GM11168 (cell line): ENCODE data around the gene TNFRSF8.

Experiments
- in situ Hi-C: fragments of 300-500 bp; cut with MboI; formaldehyde crosslinking; loops from one replicate; pipeline ENCODE4 v1.12.0; 2022; ENCODE audit warnings: low sequenced_read_pairs; ENCODE audit not compliant: unreplicated experiment

The TNFRSF8 gene

GRCh38 chr1:12166834-12167492, 103.9 kb downstream of the TNFRSF8 start, which contains the start of gene TNFRSF1B:
TNFRSF1B (plus strand) TSS chr1:12166991; CDS start chr1:12167092, 101 bp downstream.
- in situ Hi-C loops = no loop called here

GRCh38 chr1:12167493-12168429, 104.7 kb downstream of the TNFRSF8 start:
- in situ Hi-C loops = no loop called here

DNA sequence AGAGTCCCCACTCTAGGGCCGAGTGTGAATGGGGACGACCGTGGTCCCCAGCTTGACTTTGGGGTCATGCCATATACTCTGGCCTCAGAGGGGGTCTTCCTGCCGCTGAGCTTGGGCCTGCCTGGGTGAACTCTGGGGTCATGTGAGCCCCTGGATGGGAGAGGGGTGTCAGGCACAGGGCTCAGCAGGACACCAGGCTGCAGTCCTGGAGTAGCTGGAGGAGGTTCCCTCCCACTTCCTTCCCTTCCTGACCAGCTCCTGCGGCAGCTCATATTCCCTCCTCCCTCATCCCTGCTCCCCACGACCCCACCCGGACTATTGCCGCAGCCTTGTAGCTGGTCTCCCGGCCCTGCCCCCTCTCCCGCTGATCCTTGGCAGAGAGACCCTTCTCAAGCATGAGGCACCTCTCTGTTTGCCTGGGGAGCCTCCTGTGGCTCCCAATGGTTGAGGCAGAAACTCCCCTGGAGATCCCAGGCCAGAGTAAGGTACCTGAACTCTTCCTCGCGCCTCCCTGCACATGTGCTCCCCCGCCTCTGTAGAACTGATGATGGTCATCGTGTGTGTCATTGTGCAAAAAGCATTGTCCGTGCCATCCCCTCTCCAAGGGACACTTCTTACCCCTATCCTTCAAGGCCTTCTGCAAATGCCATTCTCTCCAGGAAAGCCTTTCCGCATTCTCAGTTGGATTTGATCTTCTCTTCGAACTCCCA, 105.5 kb downstream of the TNFRSF8 start:
- in situ Hi-C loops = no loop called here

DNA sequence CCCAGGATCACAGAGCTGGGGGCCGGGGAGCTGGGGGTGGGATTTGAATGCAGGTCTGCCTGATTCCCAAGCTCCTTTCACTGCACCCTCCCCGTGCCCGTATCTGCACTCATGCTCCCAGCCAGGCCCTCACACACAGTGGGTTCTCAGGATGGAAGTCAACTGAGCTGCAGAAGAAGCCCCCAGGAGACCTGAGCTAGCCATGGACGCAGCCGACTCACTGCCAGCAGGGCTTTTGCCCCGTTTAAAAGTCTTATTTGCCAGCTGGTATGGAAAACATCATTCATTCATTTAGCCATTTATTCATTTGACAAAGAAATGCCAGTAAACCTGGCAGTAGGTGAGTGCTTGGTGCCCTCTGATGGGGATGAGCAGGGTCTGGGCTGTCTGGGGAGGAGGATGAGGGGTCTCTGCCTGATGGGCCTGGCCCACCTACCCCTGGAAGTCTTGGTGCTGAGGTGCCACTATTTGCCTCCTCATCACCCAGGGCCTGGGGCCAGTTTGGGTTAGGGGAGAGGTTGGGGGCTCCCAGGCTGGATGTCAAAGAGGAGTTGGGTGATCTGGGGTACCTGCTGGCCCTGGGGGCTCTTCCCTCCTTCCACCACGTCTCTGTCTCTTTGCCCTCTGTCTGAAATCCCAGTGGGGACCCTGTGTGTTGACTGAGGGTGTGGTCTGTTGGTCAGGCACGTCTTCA, 106.5 kb downstream of the TNFRSF8 start:
- in situ Hi-C loops = no loop called here

GRCh38 chr1:12170263-12170671, 107.2 kb downstream of the TNFRSF8 start:
- in situ Hi-C loops = no loop called here

DNA sequence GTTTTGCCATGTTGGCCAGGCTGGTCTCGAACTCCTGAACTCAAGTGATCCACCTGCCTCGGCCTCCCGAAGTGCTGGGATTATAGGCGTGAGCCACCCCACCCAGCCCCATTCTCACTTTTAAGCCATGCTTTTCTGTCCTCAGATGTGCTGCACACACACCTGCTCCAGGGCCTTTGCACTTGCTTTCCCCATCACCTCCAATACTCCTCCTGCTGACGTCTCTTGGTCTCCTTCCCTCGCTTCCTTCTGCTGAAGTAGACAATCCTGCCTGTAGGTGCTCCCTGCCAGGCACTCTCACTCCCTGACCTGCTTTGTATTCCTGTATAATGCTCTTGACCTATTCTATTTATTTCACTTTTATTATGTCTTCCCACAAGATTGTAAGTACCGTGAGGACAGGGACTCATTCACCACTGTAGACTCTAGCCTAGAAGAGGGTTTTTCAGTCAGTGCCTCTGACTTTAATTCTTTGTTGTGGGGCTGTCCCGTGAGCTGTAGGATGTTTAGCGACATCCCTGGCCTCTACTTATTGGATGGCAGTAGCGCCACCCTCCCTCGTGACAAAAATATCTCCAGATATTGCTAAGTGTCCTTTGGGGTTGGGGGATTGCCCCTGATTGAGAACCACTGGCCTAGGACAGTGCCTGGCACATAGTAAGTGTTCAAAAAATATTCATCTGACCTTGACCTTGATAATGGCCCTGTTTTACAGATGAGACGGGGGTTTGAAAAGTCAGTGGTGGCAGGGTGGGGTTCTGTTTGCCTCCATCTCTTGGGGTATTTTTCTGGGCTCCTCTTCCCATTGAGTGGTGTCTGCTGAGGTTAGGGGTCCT, 108.3 kb downstream of the TNFRSF8 start:
- in situ Hi-C loops = no loop called here

DNA sequence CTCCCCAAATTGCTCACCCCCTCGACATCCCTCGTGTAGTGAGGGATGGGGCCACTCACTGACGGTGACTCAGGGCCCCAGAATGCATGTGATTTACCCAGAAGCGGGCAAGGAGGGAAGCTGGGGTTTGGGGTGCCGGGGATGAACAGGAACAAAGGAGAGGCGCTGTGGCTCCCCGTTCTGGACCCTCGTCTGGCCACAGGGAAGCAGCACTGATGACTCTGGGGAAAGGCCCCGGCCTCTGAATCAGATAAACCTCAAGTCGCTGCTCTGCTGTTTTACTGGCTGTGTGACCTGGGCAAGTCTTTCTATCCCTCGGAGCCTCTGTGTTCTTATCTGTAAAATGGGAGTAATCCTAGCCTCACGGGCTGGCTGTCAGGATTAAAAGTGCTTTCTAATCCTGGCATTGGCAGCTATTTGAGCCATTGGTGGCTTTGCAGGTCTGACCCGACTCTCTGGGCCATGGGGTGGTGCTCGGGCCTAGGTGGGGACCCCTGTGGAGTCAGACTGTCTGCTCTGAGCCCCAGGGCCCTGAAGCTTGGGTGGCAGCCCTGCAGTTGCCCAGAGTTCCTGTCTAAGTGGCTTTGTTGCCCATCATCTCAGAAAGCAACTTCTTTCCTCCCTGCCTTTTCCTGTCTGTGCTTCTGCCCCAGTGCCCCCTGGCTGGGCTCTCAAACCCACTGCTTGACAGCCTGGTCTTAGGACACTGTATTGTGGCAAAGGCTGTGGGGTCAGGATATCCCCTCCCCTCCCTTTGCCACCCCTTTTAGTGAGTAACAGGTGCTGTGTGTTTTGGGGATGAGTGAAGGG, 109.1 kb downstream of the TNFRSF8 start:
- in situ Hi-C loops = no loop called here

- in situ Hi-C loops = no loop called here
Observed at GRCh38 chr1:12173041-12173509, 110.0 kb downstream of the TNFRSF8 start.

GRCh38 chr1:12173631-12174121, 110.6 kb downstream of the TNFRSF8 start:
- in situ Hi-C loops = no loop called here

DNA sequence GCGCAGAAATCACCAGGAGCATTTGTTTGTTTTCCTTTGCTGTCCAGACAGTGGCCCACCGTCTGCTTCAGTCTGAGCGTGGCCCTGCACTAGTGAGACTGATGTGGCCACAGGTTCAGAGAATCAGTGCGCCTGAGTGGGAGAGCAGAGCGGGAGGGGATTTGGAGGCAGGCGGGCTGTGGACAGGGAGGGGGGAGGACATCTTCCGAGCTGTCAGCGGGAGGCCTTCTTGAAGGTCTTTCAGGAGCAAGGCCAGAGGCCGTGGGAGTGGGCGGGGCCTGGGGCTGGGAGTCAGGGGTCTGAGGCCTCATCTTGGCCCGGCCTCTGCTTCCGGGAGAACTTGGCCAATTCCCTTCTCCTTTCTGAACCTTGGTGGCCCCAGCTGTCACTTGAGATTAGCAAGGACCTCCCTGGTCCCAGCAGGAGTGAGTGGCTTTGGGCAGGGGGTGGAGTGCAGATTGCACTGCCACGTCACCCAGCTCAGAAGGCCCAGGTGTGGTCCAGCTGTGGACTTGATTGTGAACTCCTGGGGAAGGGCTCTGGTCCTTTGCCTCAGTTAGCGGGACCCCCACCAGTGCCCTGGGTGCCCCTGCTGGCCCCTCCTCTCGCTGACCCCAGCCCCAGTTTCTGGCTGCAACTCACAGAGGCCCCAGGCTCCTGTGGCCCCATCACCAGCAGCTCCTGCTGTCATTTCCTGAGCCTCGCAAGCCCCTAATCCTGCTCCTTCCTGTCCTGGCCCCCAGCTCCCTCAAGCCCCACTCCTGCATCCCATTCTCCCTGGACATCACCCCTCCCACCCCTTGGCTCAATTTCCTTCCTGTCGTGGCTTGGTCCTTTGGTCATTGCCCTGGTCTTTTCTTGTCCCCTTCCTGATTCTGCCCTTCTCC, 112.1 kb downstream of the TNFRSF8 start:
- in situ Hi-C loops = no loop called here

- in situ Hi-C loops = no loop called here
Observed at GRCh38 chr1:12176298-12177118, 113.4 kb downstream of the TNFRSF8 start.

DNA sequence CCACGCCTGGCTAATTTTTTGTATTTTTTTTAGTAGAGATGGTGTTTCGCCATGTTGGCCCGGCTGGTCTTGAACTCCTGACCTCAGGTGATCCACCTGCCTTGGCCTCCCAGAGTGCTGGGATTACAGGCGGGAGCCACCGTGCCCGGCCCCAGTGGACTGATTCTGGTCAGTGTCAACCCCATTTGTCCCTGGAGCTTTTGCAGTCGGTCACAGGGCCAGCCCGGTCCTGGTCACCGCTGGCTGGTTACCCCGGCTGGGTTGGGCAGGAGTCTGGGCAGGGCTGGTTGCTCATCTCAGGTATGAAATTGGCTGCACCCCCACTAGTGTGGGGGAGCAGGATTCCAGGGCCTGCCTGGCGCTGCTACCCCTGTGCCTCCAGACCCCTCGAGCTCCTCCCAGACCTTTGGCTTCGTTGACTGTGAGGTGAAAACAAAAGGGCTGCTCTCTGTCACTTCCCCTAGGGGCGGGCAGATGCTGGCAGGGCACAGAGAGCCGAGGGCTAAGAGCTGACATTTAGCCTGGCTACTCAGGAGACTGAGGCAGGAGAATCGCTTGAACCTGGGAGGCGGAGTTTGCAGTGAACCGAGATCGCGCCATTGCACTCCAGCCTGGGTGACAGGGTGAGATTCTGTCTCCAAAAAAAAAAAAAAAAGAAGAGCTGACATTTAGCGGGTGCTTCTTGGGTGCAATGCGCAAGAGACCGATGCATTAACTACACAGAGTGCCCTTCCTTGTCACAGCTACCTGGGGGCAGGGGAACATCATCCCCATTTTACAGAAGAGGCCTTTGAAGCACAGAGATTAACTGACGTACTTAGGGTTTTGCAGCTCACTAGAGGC, 114.3 kb downstream of the TNFRSF8 start:
- in situ Hi-C loops = no loop called here

- in situ Hi-C loops = no loop called here
Observed at GRCh38 chr1:12177999-12178441, 114.9 kb downstream of the TNFRSF8 start.

DNA sequence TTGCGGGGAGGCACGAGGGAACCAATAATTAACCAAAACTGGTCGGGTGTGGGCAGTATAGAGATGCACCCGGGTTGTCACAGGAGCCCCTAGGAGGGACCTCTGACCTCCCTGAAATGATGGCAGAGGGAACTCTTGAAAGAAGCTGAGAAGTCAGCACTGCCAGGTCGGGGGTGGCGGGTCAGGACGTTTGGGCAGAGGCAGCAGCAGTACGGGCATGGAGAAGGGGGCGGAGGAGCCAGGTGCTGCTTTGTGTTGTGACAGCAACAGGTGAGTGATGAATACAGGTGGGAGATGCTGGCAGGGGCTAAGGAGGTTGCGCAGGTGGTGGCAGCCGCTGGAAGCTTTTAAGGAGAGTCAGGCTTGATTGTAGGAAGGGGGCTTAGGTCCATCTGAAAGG, 115.4 kb downstream of the TNFRSF8 start:
- in situ Hi-C loops = no loop called here

- in situ Hi-C loops = no loop called here
Observed at GRCh38 chr1:12179111-12179519, 116.0 kb downstream of the TNFRSF8 start.
